H9 (cell line): ENCODE measurements around the gene OSBPL8. TPM values are rescaled to one million over a fixed set of nuclear protein-coding genes. Genes with fewer than 3 reads are reported as not detected.

Source experiments
- DNase-seq: peaks from one replicate; pipeline ENCODE4 v3.0.0-alpha.2; 2017
- H2AFZ ChIP-seq: one replicate; pipeline ENCODE4 v1.6.1; 2013; ENCODE audit warnings: mild to moderate bottlenecking, low read length, control low read depth, moderate library complexity
- H2AK5ac ChIP-seq: 2 replicates; pipeline ENCODE4 v1.6.1; 2013; ENCODE audit warnings: low read length, control low read depth, mixed read lengths; ENCODE audit not compliant: insufficient read length
- H2BK120ac ChIP-seq: one replicate; pipeline ENCODE4 v1.6.1; 2013; ENCODE audit warnings: low read depth, mild to moderate bottlenecking, low read length, control low read depth, inconsistent platforms; ENCODE audit not compliant: poor library complexity, severe bottlenecking
- H2BK12ac ChIP-seq: 2 replicates; pipeline ENCODE4 v1.6.1; 2013; ENCODE audit warnings: low read length, control low read depth, mixed read lengths, low read depth; ENCODE audit not compliant: insufficient read length
- H2BK15ac ChIP-seq: 2 replicates; pipeline ENCODE4 v1.6.1; 2013; ENCODE audit warnings: low read depth, low read length, control low read depth
- H2BK20ac ChIP-seq: one replicate; pipeline ENCODE4 v1.6.1; 2013; ENCODE audit warnings: low read depth, mild to moderate bottlenecking, low read length, control low read depth, inconsistent platforms; ENCODE audit not compliant: poor library complexity, severe bottlenecking
- H2BK5ac ChIP-seq: 2 replicates; pipeline ENCODE4 v1.6.1; 2013; ENCODE audit warnings: low read length, control low read depth, mixed read lengths; ENCODE audit not compliant: insufficient read length
- H3K14ac ChIP-seq: 2 replicates; pipeline ENCODE4 v1.6.1; 2013; ENCODE audit warnings: low read length, control low read depth; ENCODE audit not compliant: insufficient read depth
- H3K18ac ChIP-seq: 2 replicates; pipeline ENCODE4 v1.6.1; 2013; ENCODE audit warnings: low read depth, mild to moderate bottlenecking, mixed read lengths, low read length, control low read depth; ENCODE audit not compliant: insufficient read length
- H3K23ac ChIP-seq: 2 replicates; pipeline ENCODE4 v1.6.1; 2013; ENCODE audit warnings: low read length, control low read depth, mixed read lengths, low read depth; ENCODE audit not compliant: insufficient read length
- H3K23me2 ChIP-seq: 2 replicates; pipeline ENCODE4 v1.6.1; 2013; ENCODE audit warnings: low read depth, mild to moderate bottlenecking, mixed read lengths, low read length, control low read depth; ENCODE audit not compliant: insufficient read length, poor library complexity, severe bottlenecking
- H3K27ac ChIP-seq: 2 replicates; pipeline ENCODE4 v1.5.1; 2013; ENCODE audit warnings: low read length, control low read depth, mixed read lengths, low read depth; ENCODE audit not compliant: insufficient read length
- H3K27me3 ChIP-seq: 2 replicates; pipeline ENCODE4 v1.6.1; 2013; ENCODE audit warnings: low read length, control low read depth, inconsistent platforms; ENCODE audit not compliant: insufficient read depth
- H3K4ac ChIP-seq: 2 replicates; pipeline ENCODE4 v1.6.1; 2013; ENCODE audit warnings: low read depth, mild to moderate bottlenecking, control low read depth, inconsistent platforms, low read length, moderate library complexity
- H3K4me1 ChIP-seq: 2 replicates; pipeline ENCODE4 v1.6.1; 2013; ENCODE audit warnings: low read length, control low read depth, inconsistent platforms; ENCODE audit not compliant: insufficient read depth
- H3K4me2 ChIP-seq: 2 replicates; pipeline ENCODE4 v1.6.1; 2013; ENCODE audit warnings: low read length, control low read depth, mixed read lengths; ENCODE audit not compliant: insufficient read length, insufficient read depth
- H3K56ac ChIP-seq: 2 replicates; pipeline ENCODE4 v1.6.1; 2013; ENCODE audit warnings: low read depth, mild to moderate bottlenecking, mixed read lengths, low read length, control low read depth; ENCODE audit not compliant: insufficient read length
- H3K79me1 ChIP-seq: 2 replicates; pipeline ENCODE4 v1.6.1; 2013; ENCODE audit warnings: low read depth, mild to moderate bottlenecking, moderate library complexity, low read length, control low read depth, inconsistent platforms; ENCODE audit not compliant: insufficient read depth, poor library complexity, severe bottlenecking
- H3K79me2 ChIP-seq: 2 replicates; pipeline ENCODE4 v1.6.1; 2013; ENCODE audit warnings: low read length, control low read depth, inconsistent platforms; ENCODE audit not compliant: insufficient read depth
- H3K9ac ChIP-seq: 2 replicates; pipeline ENCODE4 v1.6.1; 2013; ENCODE audit warnings: low read length, control low read depth, mixed read lengths; ENCODE audit not compliant: insufficient read length; ENCODE audit errors: extremely low read depth
- H3K9me3 ChIP-seq: one replicate; pipeline ENCODE4 v1.6.1; 2013; ENCODE audit warnings: low read depth, low read length, inconsistent platforms; ENCODE audit not compliant: control insufficient read depth
- H3T11ph ChIP-seq: one replicate; pipeline ENCODE4 v1.6.1; 2013; ENCODE audit warnings: mild to moderate bottlenecking, low read length, control low read depth, inconsistent platforms
- H4K20me1 ChIP-seq: one replicate; pipeline ENCODE4 v1.6.1; 2013; ENCODE audit not compliant: control insufficient read depth, insufficient read length, insufficient read depth
- H4K5ac ChIP-seq: 2 replicates; pipeline ENCODE4 v1.6.1; 2013; ENCODE audit warnings: low read depth, mild to moderate bottlenecking, mixed read lengths, low read length, control low read depth; ENCODE audit not compliant: insufficient read length
- H4K8ac ChIP-seq: replicated peaks from 2 replicates; pipeline ENCODE4 v1.6.1; 2013; ENCODE audit warnings: low read length, control low read depth, mixed read lengths, low read depth; ENCODE audit not compliant: insufficient read length
- H4K91ac ChIP-seq: 2 replicates; pipeline ENCODE4 v1.6.1; 2013; ENCODE audit warnings: low read depth, mild to moderate bottlenecking, moderate library complexity, mixed read lengths, low read length, control low read depth; ENCODE audit not compliant: insufficient read length
- H3K27ac Mint-ChIP-seq, 3 experiments: 2 replicates in 2 of 3; 3 replicates in 1 of 3; pipeline ENCODE4 v1.8.0; 2020 to 2021; ENCODE audit warnings: mixed read lengths in 3 of 3, mild to moderate bottlenecking in 1 of 3, moderate library complexity in 1 of 3
- H3K27me3 Mint-ChIP-seq: 2 replicates; pipeline ENCODE4 v1.8.0; 2021; ENCODE audit warnings: low read depth, mild to moderate bottlenecking, moderate library complexity, mixed read lengths
- H3K36me3 Mint-ChIP-seq, 3 experiments: 2 replicates in 2 of 3; 3 replicates in 1 of 3; pipeline ENCODE4 v1.8.0; 2020 to 2021; ENCODE audit warnings: low read depth in 3 of 3, mixed read lengths in 3 of 3; ENCODE audit not compliant: insufficient read depth in 1 of 3
- H3K4me1 Mint-ChIP-seq, 2 experiments: 2 replicates each; pipeline ENCODE4 v1.8.0; 2020; ENCODE audit warnings: mixed read lengths in 2 of 2
- H3K4me3 Mint-ChIP-seq, 2 experiments: 2 replicates in 1 of 2; 3 replicates in 1 of 2; pipeline ENCODE4 v1.8.0; 2020 to 2021; ENCODE audit warnings: mild to moderate bottlenecking in 2 of 2, mixed read lengths in 2 of 2, moderate library complexity in 1 of 2
- H3K9me3 Mint-ChIP-seq, 2 experiments: 2 replicates in 1 of 2; 3 replicates in 1 of 2; pipeline ENCODE4 v1.8.0; 2020; ENCODE audit warnings: mild to moderate bottlenecking in 2 of 2, mixed read lengths in 2 of 2, moderate library complexity in 1 of 2
- CTCF ChIP-seq: fragments of 200-600 bp; sonication (generic); conservative IDR thresholded peaks from 3 replicates; pipeline ENCODE4 v1.8.0; 2021; ENCODE audit warnings: antibody characterized with exemption, mild to moderate bottlenecking
- WGBS: extraction: QIAGEN DNeasy Blood & Tissue Kit; methylation state at CpG from one replicate; pipeline ENCODE4 v1.1.7; 2013; ENCODE audit warnings: missing lambda C conversion rate, low lambda C conversion rate, mixed read lengths; ENCODE audit not compliant: insufficient read length; ENCODE audit errors: extremely low coverage; 5-methylcytosine and 5-hydroxymethylcytosine counted together
- total RNA-seq: library from RNA; stranded (reverse); gene quantifications from 2 replicates; pipeline ENCODE4 v1.2.1, GENCODE V29; 2021

The OSBPL8 gene
- total RNA-seq, 1 experiment from 2014 or later: 61.2 TPM

- Histone ChIP-seq H3K4me2 (no peak overlapping the region), H3K9ac (no peak overlapping the region), H3K79me2 (no peaks in the 10 kb centered on the region), H2AK5ac (no peak overlapping the region), H3K4me1 (no peaks in the 10 kb centered on the region), H3K79me1 (no peaks in the 10 kb centered on the region), H3K18ac (no peak overlapping the region), H3T11ph (no peak overlapping the region), H4K5ac (no peak overlapping the region), H4K8ac (no peak overlapping the region), H4K20me1 (no peaks in the 10 kb centered on the region), H2BK120ac (no peak overlapping the region), H3K27ac (no peak overlapping the region), H3K9me3 (no peaks in the 10 kb centered on the region), H2AFZ (no peak overlapping the region), H2BK12ac (no peak overlapping the region), H3K23ac (no peak overlapping the region), H2BK15ac (no peak overlapping the region), H2BK20ac (no peak overlapping the region), H3K23me2 (no peaks in the 10 kb centered on the region), H3K27me3 (no peaks in the 10 kb centered on the region), H3K14ac (no peak overlapping the region), H3K56ac (no peak overlapping the region), H4K91ac (no peak overlapping the region), H3K4ac (no peak overlapping the region), H2BK5ac (no peak overlapping the region)
- no CpG with 5 or more reads among the region's 2 CpGs for WGBS
- no peaks in the 10 kb centered on the region for H3K9me3 Mint-ChIP-seq
- no peak overlapping the region for H3K4me3 Mint-ChIP-seq
- no peak for DNase-seq
- H3K27me3 Mint-ChIP-seq: no peaks in the 10 kb centered on the region
- H3K4me1 Mint-ChIP-seq: peaks cover 4 to 6% of the 10 kb centered on the region in 2 experiments; a peak in 2 of 4 replicates
- TF ChIP-seq CTCF: no peak
- H3K36me3 Mint-ChIP-seq: peaks cover 2 to 28% (median 10%) of the 10 kb centered on the region in 3 experiments; a peak in 4 of 7 replicates
- H3K27ac Mint-ChIP-seq: no peak overlapping the region; a peak in 1 of 7 replicates
Observed at GRCh38 chr12:76387614-76388013, 172.0 kb downstream of the OSBPL8 start.
